ENCODE data around the gene LNX1.

LNX1 gene

GRCh38 chr4:53563824-53564223 lies 27.5 kb downstream of the LNX1 start:
- no peak for DNase-seq

- no peak for DNase-seq
Observed at GRCh38 chr4:53562409-53562808, 28.9 kb downstream of the LNX1 start.

GRCh38 chr4:53559021-53559620 lies 32.2 kb downstream of the LNX1 start:
- DNase-seq = no peak

GRCh38 chr4:53558065-53558801 lies 33.1 kb downstream of the LNX1 start:
- no peak for DNase-seq

GRCh38 chr4:53557669-53558064 lies 33.6 kb downstream of the LNX1 start:
- DNase-seq = no peak

- no peak for DNase-seq
Observed at GRCh38 chr4:53556651-53557050, 34.6 kb downstream of the LNX1 start.

- DNase-seq = no peak
Observed at GRCh38 chr4:53553486-53554210, 37.6 kb downstream of the LNX1 start.

- no peak for DNase-seq
Observed at GRCh38 chr4:53552711-53553110, 38.6 kb downstream of the LNX1 start.

- DNase-seq = no peak
Observed at GRCh38 chr4:53551958-53552357, 39.3 kb downstream of the LNX1 start.

- DNase-seq = no peak
Observed at GRCh38 chr4:53551281-53551864, 39.9 kb downstream of the LNX1 start.

- DNase-seq = no peak
Observed at GRCh38 chr4:53548662-53549061, 42.6 kb downstream of the LNX1 start.

GRCh38 chr4:53547983-53548382 lies 43.3 kb downstream of the LNX1 start:
- no peak for DNase-seq

GRCh38 chr4:53545942-53546581 lies 45.2 kb downstream of the LNX1 start:
- no peak for DNase-seq

- DNase-seq = no peak
Observed at GRCh38 chr4:53545273-53545672, 46.0 kb downstream of the LNX1 start.

- no peak for DNase-seq
Observed at GRCh38 chr4:53543561-53543960, 47.7 kb downstream of the LNX1 start.

- DNase-seq = peak; percentile 75
Observed at GRCh38 chr4:53541577-53542206, 49.6 kb downstream of the LNX1 start.

GRCh38 chr4:53538756-53539155 lies 52.5 kb downstream of the LNX1 start:
- no peak for DNase-seq

- no peak for DNase-seq
Observed at GRCh38 chr4:53537606-53538005, 53.7 kb downstream of the LNX1 start.

- DNase-seq = no peak
Observed at GRCh38 chr4:53536328-53536727, 55.0 kb downstream of the LNX1 start.

- no peak for DNase-seq
Observed at GRCh38 chr4:53535567-53535966, 55.7 kb downstream of the LNX1 start.

GRCh38 chr4:53534684-53535083 lies 56.6 kb downstream of the LNX1 start:
- DNase-seq = no peak

GRCh38 chr4:53532521-53532920 lies 58.8 kb downstream of the LNX1 start:
- no peak for DNase-seq

Measured in NCI-H2171 treated with DMSO at 0.1 percent for 48 hours (cell line).